Activated T-helper 1 cell treated with anti-CD3 and anti-CD28 coated beads, Interleukin-12 subunit alpha, Interleukin-12 subunit beta, Interleukin-2, Interleukin-4 antibody, amounts not matched to agents 30 ng/mL and 10 ng/mL and 1 ng/mL, durations not matched to agents 14 hours and 24 hours and 36 hours (primary cell): ENCODE data around the gene AP5B1. TPM values are rescaled to one million over a fixed set of nuclear protein-coding genes. Genes with fewer than 3 reads are reported as not detected.

Experiments
- DNase-seq: peaks from one replicate; pipeline ENCODE4 v3.0.0; 2021; ENCODE audit warnings: low spot score
- H3K27ac Mint-ChIP-seq: one replicate; pipeline ENCODE4 v1.8.0; 2021; ENCODE audit warnings: mild to moderate bottlenecking, mixed read lengths
- H3K27me3 Mint-ChIP-seq: one replicate; pipeline ENCODE4 v1.8.0; 2022; ENCODE audit warnings: mild to moderate bottlenecking, moderate library complexity, mixed read lengths; ENCODE audit not compliant: insufficient read depth
- H3K36me3 Mint-ChIP-seq: one replicate; pipeline ENCODE4 v1.8.0; 2021; ENCODE audit warnings: low read depth, mixed read lengths
- H3K4me1 Mint-ChIP-seq: one replicate; pipeline ENCODE4 v1.8.0; 2021; ENCODE audit warnings: low read depth, mixed read lengths
- H3K4me3 Mint-ChIP-seq: one replicate; pipeline ENCODE4 v1.8.0; 2021; ENCODE audit warnings: mild to moderate bottlenecking, moderate library complexity, mixed read lengths
- H3K9me3 Mint-ChIP-seq: one replicate; pipeline ENCODE4 v1.8.0; 2021; ENCODE audit warnings: mixed read lengths
- intact Hi-C: fragments of 100-400 bp; cut with micrococcal nuclease; formaldehyde crosslinking; loops from one replicate; pipeline ENCODE4 v1.15.1; 2024
- total RNA-seq: library from RNA; stranded (reverse); gene quantifications from 2 replicates; pipeline ENCODE4 v1.2.3, GENCODE V29; 2022

Gene AP5B1
- total RNA-seq, 1 donor from 2014 or later: 17.4 TPM

GRCh38 chr11:65786008-65786785 is 5.4 kb upstream of the AP5B1 start:
- Mint-ChIP-seq H3K36me3 (no peaks in the 10 kb centered on the region), H3K4me3 (peak overlapping the region; percentile 57), H3K9me3 (no peaks in the 10 kb centered on the region), H3K4me1 (peaks cover 24% of the 10 kb centered on the region), H3K27ac (no peak overlapping the region), H3K27me3 (peaks cover 53% of the 10 kb centered on the region)
- DNase-seq: no peak
- intact Hi-C loops: no loop called here

- DNase-seq: no peak
- H3K27ac Mint-ChIP-seq: no peak overlapping the region
Measured at GRCh38 chr11:65785319-65786007, 4.7 kb upstream of the AP5B1 start.

GRCh38 chr11:65782816-65783228 is 2.0 kb upstream of the AP5B1 start:
- Mint-ChIP-seq H3K9me3 (no peaks in the 10 kb centered on the region), H3K27ac (no peak overlapping the region), H3K4me1 (peaks cover 19% of the 10 kb centered on the region), H3K27me3 (peaks cover 37% of the 10 kb centered on the region), H3K4me3 (peak overlapping the region; percentile 65), H3K36me3 (no peaks in the 10 kb centered on the region)
- no peak for DNase-seq
- intact Hi-C loops: no loop called here

More at GRCh38 chr11:65785319-65786007, 4.7 kb upstream of the AP5B1 start:
- intact Hi-C loops: no loop called here
- H3K4me1 Mint-ChIP-seq: peaks cover 24% of the 10 kb centered on the region
- no peaks in the 10 kb centered on the region for H3K36me3 Mint-ChIP-seq
- peaks cover 53% of the 10 kb centered on the region for H3K27me3 Mint-ChIP-seq
- H3K4me3 Mint-ChIP-seq: peak overlapping the region; percentile 57
- H3K9me3 Mint-ChIP-seq: no peaks in the 10 kb centered on the region

GRCh38 chr11:65781962-65782815 is 1.4 kb upstream of the AP5B1 start:
- Mint-ChIP-seq H3K4me3 (peak overlapping the region; percentile 65), H3K27ac (peak overlapping the region; percentile 34), H3K9me3 (no peaks in the 10 kb centered on the region), H3K36me3 (peaks cover 1% of the 10 kb centered on the region), H3K27me3 (peaks cover 35% of the 10 kb centered on the region), H3K4me1 (peaks cover 21% of the 10 kb centered on the region)
- no peak for DNase-seq
- intact Hi-C loops: no loop called here

- H3K4me3 Mint-ChIP-seq: no peak overlapping the region
- no peak for DNase-seq
Measured at GRCh38 chr11:65781152-65781961, 581 bp upstream of the AP5B1 start.

GRCh38 chr11:65779919-65780769 is 632 bp downstream of the AP5B1 start:
- intact Hi-C loops: loop anchor here (1.0 kb wide), 6 partner anchors 11 to 222 kb away; partner anchors contain the start of genes BANF1, EIF1AD, KAT5 and MUS81
- DNase-seq: peak; percentile 78
- H3K27me3 Mint-ChIP-seq: peaks cover 21% of the 10 kb centered on the region
- peak overlapping the region; percentile 91 for H3K27ac Mint-ChIP-seq
- peaks cover 28% of the 10 kb centered on the region for H3K4me1 Mint-ChIP-seq
- H3K4me3 Mint-ChIP-seq: peak overlapping the region; percentile 88
- peaks cover 3% of the 10 kb centered on the region for H3K36me3 Mint-ChIP-seq
- H3K9me3 Mint-ChIP-seq: no peaks in the 10 kb centered on the region

More at GRCh38 chr11:65781152-65781961, 581 bp upstream of the AP5B1 start:
- peaks cover 30% of the 10 kb centered on the region for H3K4me1 Mint-ChIP-seq
- peaks cover 30% of the 10 kb centered on the region for H3K27me3 Mint-ChIP-seq
- H3K9me3 Mint-ChIP-seq: no peaks in the 10 kb centered on the region
- intact Hi-C loops: no loop called here
- no peak overlapping the region for H3K27ac Mint-ChIP-seq
- peaks cover 2% of the 10 kb centered on the region for H3K36me3 Mint-ChIP-seq

GRCh38 chr11:65779669-65779918 is 1.2 kb downstream of the AP5B1 start:
- Mint-ChIP-seq H3K27ac (no peak overlapping the region), H3K9me3 (no peaks in the 10 kb centered on the region), H3K27me3 (peaks cover 17% of the 10 kb centered on the region), H3K36me3 (peaks cover 3% of the 10 kb centered on the region), H3K4me1 (peaks cover 26% of the 10 kb centered on the region), H3K4me3 (peak overlapping the region; percentile 88)
- no peak for DNase-seq
- intact Hi-C loops: no loop called here

- Mint-ChIP-seq H3K4me1 (peaks cover 26% of the 10 kb centered on the region), H3K36me3 (peaks cover 3% of the 10 kb centered on the region), H3K4me3 (peak overlapping the region; percentile 88), H3K27me3 (peaks cover 12% of the 10 kb centered on the region), H3K27ac (no peak overlapping the region), H3K9me3 (no peaks in the 10 kb centered on the region)
- intact Hi-C loops: no loop called here
- no peak for DNase-seq
Measured at GRCh38 chr11:65778901-65779668, 1.7 kb downstream of the AP5B1 start.

- Mint-ChIP-seq H3K27ac (no peak overlapping the region), H3K4me1 (peaks cover 26% of the 10 kb centered on the region), H3K36me3 (peaks cover 3% of the 10 kb centered on the region), H3K9me3 (no peaks in the 10 kb centered on the region), H3K27me3 (peaks cover 10% of the 10 kb centered on the region), H3K4me3 (peak overlapping the region; percentile 49)
- intact Hi-C loops: no loop called here
- DNase-seq: no peak
Measured at GRCh38 chr11:65778431-65778900, 2.3 kb downstream of the AP5B1 start.

- H3K9me3 Mint-ChIP-seq: no peaks in the 10 kb centered on the region
- no peak overlapping the region for H3K27ac Mint-ChIP-seq
- peaks cover 3% of the 10 kb centered on the region for H3K36me3 Mint-ChIP-seq
- no peak overlapping the region for H3K4me3 Mint-ChIP-seq
- H3K4me1 Mint-ChIP-seq: peaks cover 24% of the 10 kb centered on the region
- peaks cover 5% of the 10 kb centered on the region for H3K27me3 Mint-ChIP-seq
- intact Hi-C loops: no loop called here
- no peak for DNase-seq
Measured at GRCh38 chr11:65777821-65778361, 2.9 kb downstream of the AP5B1 start.

- Mint-ChIP-seq H3K4me3 (no peak overlapping the region), H3K36me3 (peaks cover 3% of the 10 kb centered on the region), H3K27ac (no peak overlapping the region), H3K4me1 (peaks cover 18% of the 10 kb centered on the region), H3K27me3 (peaks cover 3% of the 10 kb centered on the region), H3K9me3 (no peaks in the 10 kb centered on the region)
- intact Hi-C loops: no loop called here
- no peak for DNase-seq
Measured at GRCh38 chr11:65777241-65777640, 3.5 kb downstream of the AP5B1 start.
